Psoas muscle (tissue), 8 donors: Measurements from ENCODE around the gene SPOCK3. TPM values are rescaled to one million over a fixed set of nuclear protein-coding genes. Genes with fewer than 3 reads are reported as not detected.
"Not testable (repeated sequence)": the region's sequence is repeated elsewhere in the genome, so short reads cannot be mapped to it uniquely, and the experiment has no call there.

Experiments
- ATAC-seq, 4 donors: fragments of 200-7000 bp; cut with Tn5 transposase; one replicate each; pipeline ENCODE4 v1.9.1; 2020; ENCODE audit warnings: moderate library complexity in 3 of 4, mild to moderate bottlenecking in 2 of 4
- DNase-seq, 2 donors: peaks; one replicate each; pipeline ENCODE4 v3.0.0-alpha.2; 2020
- H3K27ac ChIP-seq: fragments of 200-600 bp; one replicate; pipeline ENCODE4 v1.8.0; 2022
- H3K27me3 ChIP-seq, 3 donors: fragments of 200-600 bp in 1 of 3; one replicate each; pipeline versions ENCODE4 v1.6.1 to v1.8.0; 2013 to 2022; ENCODE audit warnings: low read length in 2 of 3, mild to moderate bottlenecking in 2 of 3, moderate library complexity in 1 of 3; ENCODE audit not compliant: insufficient read depth in 3 of 3
- H3K36me3 ChIP-seq, 2 donors: fragments of 200-600 bp in 1 of 2; one replicate each; pipeline versions ENCODE4 v1.6.1 to v1.8.0; 2013 to 2022; ENCODE audit warnings: low read depth in 1 of 2, mild to moderate bottlenecking in 1 of 2, moderate library complexity in 1 of 2; ENCODE audit not compliant: insufficient read depth in 1 of 2
- H3K4me1 ChIP-seq: fragments of 200-600 bp; one replicate; pipeline ENCODE4 v1.8.0; 2022
- H3K4me3 ChIP-seq: fragments of 200-600 bp; one replicate; pipeline ENCODE4 v1.8.0; 2022; ENCODE audit warnings: mild to moderate bottlenecking
- H3K9me3 ChIP-seq: fragments of 200-600 bp; one replicate; pipeline ENCODE4 v1.8.0; 2022
- CTCF ChIP-seq: fragments of 200-600 bp; IDR thresholded peaks from one replicate; pipeline ENCODE4 v1.8.0; 2022; ENCODE audit warnings: antibody characterized with exemption
- WGBS, 3 donors: extraction: QIAGEN DNeasy Blood & Tissue Kit; methylation state at CpG; one replicate each; pipeline versions ENCODE4 v1.1.6 to v1.1.7; 2013; 5-methylcytosine and 5-hydroxymethylcytosine counted together
- intact Hi-C, 2 donors: fragments of 100-400 bp; cut with DNase I; formaldehyde crosslinking; loops; one replicate each; pipeline versions ENCODE4 v1.11.0 to v1.14.2; 2022
- polyA plus RNA-seq, 3 donors: library from polyadenylated mRNA; stranded (reverse); fragments of 200-250 nt; gene quantifications; one replicate each; pipeline ENCODE4 v1.2.3, GENCODE V29; 2013
- total RNA-seq, 4 donors: library from RNA; stranded (reverse); fragmentation: NEBNext Ultra II Directional in 2 of 4; extraction: Animal tissue kit (Norgen Biotek cat#: 25700) in 2 of 4; gene quantifications; one replicate each; pipeline versions ENCODE4 v1.2.1 to v1.2.4, GENCODE V29; 2021 to 2023
- donor health status: healthy with polysubstance abuse.
- donor health status: DM: no; HTN: no; CAD: no; lungs with moderate emphysema.
- donor health status: Bipolar disorder and iron deficiency.
- donor health status: healthy.
- donor health status: DM: yes; HTN: yes; CAD: no.
- donor health status: DM: no; HTN: no; CAD: no.
- donor health status: DM: no; HTN: no; CAD: no.
- donor health status: DM: yes; HTN: yes; CAD: no.

Gene SPOCK3
- total and polyA plus RNA-seq, 7 donors: 0.09 to 1.0 (median 0.11) TPM; not detected in 4

- DNase-seq: no peak
- no peak for TF ChIP-seq CTCF
Measured at GRCh38 chr4:166763018-166763417, 471.3 kb downstream of the SPOCK3 start.

GRCh38 chr4:166741742-166742141, 492.6 kb downstream of the SPOCK3 start:
- DNase-seq (no peak), ATAC-seq (no peak)
- Histone ChIP-seq H3K4me1 (no peaks in the 10 kb centered on the region), H3K9me3 (no peaks in the 10 kb centered on the region), H3K36me3 (no peaks in the 10 kb centered on the region), H3K27me3 (no peaks in the 10 kb centered on the region), H3K4me3 (no peak overlapping the region), H3K27ac (no peak overlapping the region)
- intact Hi-C loops: no loop called here
- TF ChIP-seq CTCF: no peak
- 62 to 75% (median 68%) methylated on average over 1 of the region's 1 CpG for WGBS, 3 donors

More at GRCh38 chr4:166763018-166763417, 471.3 kb downstream of the SPOCK3 start:
- intact Hi-C loops: no loop called here
- H3K27me3 ChIP-seq: no peaks in the 10 kb centered on the region
- no peaks in the 10 kb centered on the region for H3K9me3 ChIP-seq
- no peaks in the 10 kb centered on the region for H3K36me3 ChIP-seq
- no peak overlapping the region for H3K4me3 ChIP-seq
- no peak overlapping the region for H3K27ac ChIP-seq
- no peak for ATAC-seq
- no peaks in the 10 kb centered on the region for H3K4me1 ChIP-seq

GRCh38 chr4:166739215-166739614, 495.1 kb downstream of the SPOCK3 start:
- DNase-seq, H3K36me3 ChIP-seq, H3K4me1 ChIP-seq, ATAC-seq, intact Hi-C loops, H3K27me3 ChIP-seq, H3K27ac ChIP-seq, H3K9me3 ChIP-seq, H3K4me3 ChIP-seq: not testable (repeated sequence)
- 97% methylated on average over 4 of the region's 4 CpGs for WGBS, 3 donors

- Histone ChIP-seq H3K4me3 (no peak overlapping the region), H3K9me3 (no peaks in the 10 kb centered on the region), H3K4me1 (no peaks in the 10 kb centered on the region), H3K27ac (no peak overlapping the region), H3K36me3 (no peaks in the 10 kb centered on the region), H3K27me3 (no peaks in the 10 kb centered on the region)
- ATAC-seq (no peak), DNase-seq (no peak)
- no peak for TF ChIP-seq CTCF
- intact Hi-C loops: no loop called here
Measured at GRCh38 chr4:166737430-166737829, 496.9 kb downstream of the SPOCK3 start.

- no peak overlapping the region for H3K4me3 ChIP-seq
- DNase-seq (no peak), ATAC-seq (no peak)
- H3K4me1 ChIP-seq: no peaks in the 10 kb centered on the region
- intact Hi-C loops: no loop called here
- no peak overlapping the region for H3K27ac ChIP-seq
- no peaks in the 10 kb centered on the region for H3K9me3 ChIP-seq
- H3K36me3 ChIP-seq: no peaks in the 10 kb centered on the region
- no peak for TF ChIP-seq CTCF
- no peaks in the 10 kb centered on the region for H3K27me3 ChIP-seq
- WGBS, 3 donors: 27 to 79% (median 71%) methylated on average over 1 of the region's 1 CpG
Measured at GRCh38 chr4:166735553-166735952, 498.7 kb downstream of the SPOCK3 start.
